HL-60 (cell line): ENCODE data around the gene DCC.

Experiments used
- DNase-seq, 2 experiments: peaks; one replicate each; pipeline ENCODE4 v3.0.0-alpha.2; 2010 to 2020; ENCODE audit warnings: low read depth in 1 of 2, low spot score in 1 of 2
- H3K27ac ChIP-seq: fragments of 250-450 bp; sonication (Bioruptor Pico); replicated peaks from 2 replicates; pipeline ENCODE4 v1.5.1; 2020; ENCODE audit warnings: mild to moderate bottlenecking, moderate library complexity
- H3K27me3 ChIP-seq: fragments of 250-450 bp; sonication (Bioruptor Pico); 2 replicates; pipeline ENCODE4 v1.5.1; 2021; ENCODE audit warnings: mild to moderate bottlenecking, moderate library complexity; ENCODE audit not compliant: insufficient read depth, poor library complexity, severe bottlenecking
- H3K4me3 ChIP-seq: replicated peaks from 2 replicates; pipeline ENCODE4 v1.5.1; 2011; ENCODE audit warnings: mild to moderate bottlenecking, control low read depth, low read length; ENCODE audit not compliant: insufficient read depth
- GABPA ChIP-seq: IDR thresholded peaks from 2 replicates; pipeline ENCODE4 v1.6.1; 2012; ENCODE audit warnings: low read depth
- POLR2AphosphoS5 ChIP-seq: IDR thresholded peaks from 2 replicates; pipeline ENCODE4 v1.6.1; 2012; ENCODE audit warnings: low read depth
- SPI1 ChIP-seq: IDR thresholded peaks from 2 replicates; pipeline ENCODE4 v1.6.1; 2012; ENCODE audit warnings: low read depth, mild to moderate bottlenecking, borderline replicate concordance
- TF ChIP-seq, protein P1 (sequence below): IDR thresholded peaks from one replicate; pipeline ENCODE4 v1.5.1; 2011; ENCODE audit warnings: low read length, control low read depth, inconsistent platforms; ENCODE audit not compliant: insufficient read depth
- TF ChIP-seq, protein P2 (sequence below): IDR thresholded peaks from 2 replicates; pipeline ENCODE4 v1.6.1; 2012; ENCODE audit warnings: low read depth; ENCODE audit not compliant: insufficient replicate concordance

Gene DCC

DNA sequence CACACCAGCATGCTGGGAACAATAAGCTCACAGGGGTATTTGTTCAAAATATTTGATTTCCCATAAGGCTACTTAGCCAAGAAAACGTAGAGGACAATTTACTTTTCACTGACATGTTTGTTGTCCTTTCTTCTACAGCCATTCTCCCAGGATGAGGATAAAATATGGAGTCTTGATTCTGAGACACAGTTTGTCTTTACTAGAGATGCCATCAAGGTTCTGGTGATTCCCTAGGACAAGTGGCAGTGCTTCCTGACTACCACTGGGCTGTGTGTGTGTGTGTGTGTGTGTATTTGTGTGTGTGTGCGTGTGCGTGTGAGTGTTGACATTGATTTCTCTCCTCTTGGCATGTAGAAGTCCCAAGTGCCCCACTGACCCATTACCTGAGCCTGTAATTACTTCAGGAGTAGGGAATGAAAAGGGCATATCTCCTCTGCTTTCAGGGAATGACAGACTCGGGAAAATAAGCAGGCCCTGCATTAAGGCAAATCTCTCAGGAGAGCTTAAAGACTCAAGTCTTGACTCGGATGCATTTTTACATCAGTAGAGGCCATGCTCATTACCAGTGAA, 761.6 kb downstream of the DCC start:
- Histone ChIP-seq H3K27me3 (no peaks in the 10 kb centered on the region), H3K27ac (no peak overlapping the region), H3K4me3 (no peak overlapping the region)
- no peak for DNase-seq
- TF ChIP-seq POLR2AphosphoS5 (no peak), GABPA (no peak)

GRCh38 chr18:53114441-53114840, 774.4 kb downstream of the DCC start:
- TF ChIP-seq POLR2AphosphoS5 (no peak), SPI1 (no peak), GABPA (no peak)
- TF ChIP-seq, protein P1, sequence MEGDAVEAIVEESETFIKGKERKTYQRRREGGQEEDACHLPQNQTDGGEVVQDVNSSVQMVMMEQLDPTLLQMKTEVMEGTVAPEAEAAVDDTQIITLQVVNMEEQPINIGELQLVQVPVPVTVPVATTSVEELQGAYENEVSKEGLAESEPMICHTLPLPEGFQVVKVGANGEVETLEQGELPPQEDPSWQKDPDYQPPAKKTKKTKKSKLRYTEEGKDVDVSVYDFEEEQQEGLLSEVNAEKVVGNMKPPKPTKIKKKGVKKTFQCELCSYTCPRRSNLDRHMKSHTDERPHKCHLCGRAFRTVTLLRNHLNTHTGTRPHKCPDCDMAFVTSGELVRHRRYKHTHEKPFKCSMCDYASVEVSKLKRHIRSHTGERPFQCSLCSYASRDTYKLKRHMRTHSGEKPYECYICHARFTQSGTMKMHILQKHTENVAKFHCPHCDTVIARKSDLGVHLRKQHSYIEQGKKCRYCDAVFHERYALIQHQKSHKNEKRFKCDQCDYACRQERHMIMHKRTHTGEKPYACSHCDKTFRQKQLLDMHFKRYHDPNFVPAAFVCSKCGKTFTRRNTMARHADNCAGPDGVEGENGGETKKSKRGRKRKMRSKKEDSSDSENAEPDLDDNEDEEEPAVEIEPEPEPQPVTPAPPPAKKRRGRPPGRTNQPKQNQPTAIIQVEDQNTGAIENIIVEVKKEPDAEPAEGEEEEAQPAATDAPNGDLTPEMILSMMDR: no peak
- TF ChIP-seq, protein P2, sequence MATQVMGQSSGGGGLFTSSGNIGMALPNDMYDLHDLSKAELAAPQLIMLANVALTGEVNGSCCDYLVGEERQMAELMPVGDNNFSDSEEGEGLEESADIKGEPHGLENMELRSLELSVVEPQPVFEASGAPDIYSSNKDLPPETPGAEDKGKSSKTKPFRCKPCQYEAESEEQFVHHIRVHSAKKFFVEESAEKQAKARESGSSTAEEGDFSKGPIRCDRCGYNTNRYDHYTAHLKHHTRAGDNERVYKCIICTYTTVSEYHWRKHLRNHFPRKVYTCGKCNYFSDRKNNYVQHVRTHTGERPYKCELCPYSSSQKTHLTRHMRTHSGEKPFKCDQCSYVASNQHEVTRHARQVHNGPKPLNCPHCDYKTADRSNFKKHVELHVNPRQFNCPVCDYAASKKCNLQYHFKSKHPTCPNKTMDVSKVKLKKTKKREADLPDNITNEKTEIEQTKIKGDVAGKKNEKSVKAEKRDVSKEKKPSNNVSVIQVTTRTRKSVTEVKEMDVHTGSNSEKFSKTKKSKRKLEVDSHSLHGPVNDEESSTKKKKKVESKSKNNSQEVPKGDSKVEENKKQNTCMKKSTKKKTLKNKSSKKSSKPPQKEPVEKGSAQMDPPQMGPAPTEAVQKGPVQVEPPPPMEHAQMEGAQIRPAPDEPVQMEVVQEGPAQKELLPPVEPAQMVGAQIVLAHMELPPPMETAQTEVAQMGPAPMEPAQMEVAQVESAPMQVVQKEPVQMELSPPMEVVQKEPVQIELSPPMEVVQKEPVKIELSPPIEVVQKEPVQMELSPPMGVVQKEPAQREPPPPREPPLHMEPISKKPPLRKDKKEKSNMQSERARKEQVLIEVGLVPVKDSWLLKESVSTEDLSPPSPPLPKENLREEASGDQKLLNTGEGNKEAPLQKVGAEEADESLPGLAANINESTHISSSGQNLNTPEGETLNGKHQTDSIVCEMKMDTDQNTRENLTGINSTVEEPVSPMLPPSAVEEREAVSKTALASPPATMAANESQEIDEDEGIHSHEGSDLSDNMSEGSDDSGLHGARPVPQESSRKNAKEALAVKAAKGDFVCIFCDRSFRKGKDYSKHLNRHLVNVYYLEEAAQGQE: no peak
- DNase-seq: no peak
- Histone ChIP-seq H3K4me3 (no peak overlapping the region), H3K27me3 (no peaks in the 10 kb centered on the region), H3K27ac (no peak overlapping the region)

DNA sequence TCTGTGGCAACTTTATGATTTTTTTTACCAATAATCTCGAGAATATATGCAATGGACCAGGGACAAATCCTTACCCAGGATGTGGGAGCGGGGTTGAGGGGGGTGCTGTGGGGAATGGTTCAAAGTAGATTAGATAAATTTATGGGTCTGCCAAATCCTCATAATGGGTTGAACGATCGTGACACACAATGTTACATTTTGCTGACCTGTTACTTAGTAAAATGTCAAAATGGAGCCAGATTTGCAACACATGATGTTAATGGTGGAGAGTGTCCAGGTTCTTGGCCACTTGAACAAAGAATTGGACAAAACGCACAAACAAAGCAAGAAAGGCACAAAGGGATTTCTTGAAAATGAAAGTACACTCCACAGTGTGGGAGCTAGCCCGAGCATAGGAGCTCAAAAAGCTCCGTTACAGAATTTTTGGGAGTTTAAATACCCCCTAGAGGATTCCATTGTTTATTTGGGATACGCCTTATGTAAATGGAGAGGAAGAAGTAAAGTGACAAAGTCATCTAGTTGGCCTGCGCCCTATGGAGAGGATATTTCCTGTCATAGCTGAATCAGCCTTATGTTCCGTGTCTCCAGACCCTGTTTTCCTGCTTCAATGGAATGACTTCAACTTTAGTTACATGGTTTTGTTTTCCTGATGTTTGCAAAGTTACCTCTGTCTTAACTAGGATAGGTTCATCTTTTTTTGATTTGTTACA, 776.0 kb downstream of the DCC start:
- Histone ChIP-seq H3K27me3 (no peaks in the 10 kb centered on the region), H3K4me3 (no peak overlapping the region), H3K27ac (no peak overlapping the region)
- DNase-seq: no peak
- TF ChIP-seq, protein P2: no peak

GRCh38 chr18:53117851-53118250, 777.9 kb downstream of the DCC start:
- TF ChIP-seq POLR2AphosphoS5: no peak
- TF ChIP-seq, protein P2: no peak
- TF ChIP-seq, protein P1: no peak
- no peak for TF ChIP-seq SPI1
- TF ChIP-seq GABPA: no peak

More at GRCh38 chr18:53117851-53118250, 777.9 kb downstream of the DCC start:
- Histone ChIP-seq H3K27me3 (no peaks in the 10 kb centered on the region), H3K27ac (no peak overlapping the region), H3K4me3 (no peak overlapping the region)
- no peak for DNase-seq
